HFFc6 (cell line): ENCODE data around the gene CHM. TPM values are rescaled to one million over a fixed set of nuclear protein-coding genes. Genes with fewer than 3 reads are reported as not detected.

Experiments used
- DNase-seq: peaks from one replicate; pipeline ENCODE4 v3.0.0-alpha.2; 2018
- H3K27ac Mint-ChIP-seq: 2 replicates; pipeline ENCODE4 v1.8.0; 2020; ENCODE audit warnings: mild to moderate bottlenecking, mixed read lengths
- H3K27me3 Mint-ChIP-seq: 2 replicates; pipeline ENCODE4 v1.8.0; 2021; ENCODE audit warnings: mild to moderate bottlenecking, moderate library complexity, mixed read lengths; ENCODE audit not compliant: insufficient read depth
- H3K36me3 Mint-ChIP-seq: 2 replicates; pipeline ENCODE4 v1.8.0; 2021; ENCODE audit warnings: low read depth, mixed read lengths
- H3K4me1 Mint-ChIP-seq: 2 replicates; pipeline ENCODE4 v1.8.0; 2020; ENCODE audit warnings: low read depth, mixed read lengths
- H3K4me3 Mint-ChIP-seq: 2 replicates; pipeline ENCODE4 v1.8.0; 2020; ENCODE audit warnings: mild to moderate bottlenecking, moderate library complexity, mixed read lengths
- H3K9me3 Mint-ChIP-seq: 2 replicates; pipeline ENCODE4 v1.8.0; 2020; ENCODE audit warnings: mild to moderate bottlenecking, mixed read lengths
- total RNA-seq, 6 experiments: library from RNA; stranded (reverse); fragmentation: NEBNext Ultra II Directional; extraction: Animal tissue kit (Norgen Biotek cat#: 25700); gene quantifications; 2 replicates in 1 of 6; 3 replicates in 5 of 6; pipeline ENCODE4 v1.2.3, GENCODE V29; 2021
- TF ChIP-seq, protein P1 (sequence below): fragments of 200-600 bp; sonication (generic); IDR thresholded peaks from 2 replicates; pipeline ENCODE4 v1.5.0; 2021; ENCODE audit warnings: antibody characterized with exemption, mild to moderate bottlenecking

CHM gene
- total RNA-seq, 6 experiments from 2014 or later: 18.4 to 25.8 (median 21.5) TPM

DNA sequence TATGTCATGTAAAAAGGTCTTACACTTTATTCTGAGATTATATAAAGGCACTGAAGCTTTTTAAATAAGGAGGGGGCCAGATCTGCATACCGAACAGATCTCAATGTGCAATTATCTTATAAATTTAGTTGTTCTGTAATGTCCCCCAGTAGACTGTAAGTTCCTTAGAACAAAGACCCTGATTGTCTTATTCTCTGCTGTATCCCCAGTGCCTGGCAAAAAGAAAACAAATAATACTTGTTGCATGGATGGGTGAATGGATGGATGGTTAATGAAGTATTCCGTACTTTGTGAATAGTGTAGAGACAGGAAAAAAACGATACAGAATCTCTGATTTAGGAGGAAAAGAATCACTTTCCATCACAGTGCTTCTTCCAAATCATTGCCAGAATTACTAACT is 141.5 kb downstream of the CHM start:
- no peaks in the 10 kb centered on the region; the same call in 1 of the 2 replicates for H3K36me3 Mint-ChIP-seq
- no peak overlapping the region for H3K4me3 Mint-ChIP-seq
- no peaks in the 10 kb centered on the region for H3K27me3 Mint-ChIP-seq
- TF ChIP-seq, protein P1, sequence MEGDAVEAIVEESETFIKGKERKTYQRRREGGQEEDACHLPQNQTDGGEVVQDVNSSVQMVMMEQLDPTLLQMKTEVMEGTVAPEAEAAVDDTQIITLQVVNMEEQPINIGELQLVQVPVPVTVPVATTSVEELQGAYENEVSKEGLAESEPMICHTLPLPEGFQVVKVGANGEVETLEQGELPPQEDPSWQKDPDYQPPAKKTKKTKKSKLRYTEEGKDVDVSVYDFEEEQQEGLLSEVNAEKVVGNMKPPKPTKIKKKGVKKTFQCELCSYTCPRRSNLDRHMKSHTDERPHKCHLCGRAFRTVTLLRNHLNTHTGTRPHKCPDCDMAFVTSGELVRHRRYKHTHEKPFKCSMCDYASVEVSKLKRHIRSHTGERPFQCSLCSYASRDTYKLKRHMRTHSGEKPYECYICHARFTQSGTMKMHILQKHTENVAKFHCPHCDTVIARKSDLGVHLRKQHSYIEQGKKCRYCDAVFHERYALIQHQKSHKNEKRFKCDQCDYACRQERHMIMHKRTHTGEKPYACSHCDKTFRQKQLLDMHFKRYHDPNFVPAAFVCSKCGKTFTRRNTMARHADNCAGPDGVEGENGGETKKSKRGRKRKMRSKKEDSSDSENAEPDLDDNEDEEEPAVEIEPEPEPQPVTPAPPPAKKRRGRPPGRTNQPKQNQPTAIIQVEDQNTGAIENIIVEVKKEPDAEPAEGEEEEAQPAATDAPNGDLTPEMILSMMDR: no peak
- no peaks in the 10 kb centered on the region for H3K9me3 Mint-ChIP-seq
- no peak overlapping the region for H3K27ac Mint-ChIP-seq
- H3K4me1 Mint-ChIP-seq: no peaks in the 10 kb centered on the region; the same call in 1 of the 2 replicates
- DNase-seq: no peak

DNA sequence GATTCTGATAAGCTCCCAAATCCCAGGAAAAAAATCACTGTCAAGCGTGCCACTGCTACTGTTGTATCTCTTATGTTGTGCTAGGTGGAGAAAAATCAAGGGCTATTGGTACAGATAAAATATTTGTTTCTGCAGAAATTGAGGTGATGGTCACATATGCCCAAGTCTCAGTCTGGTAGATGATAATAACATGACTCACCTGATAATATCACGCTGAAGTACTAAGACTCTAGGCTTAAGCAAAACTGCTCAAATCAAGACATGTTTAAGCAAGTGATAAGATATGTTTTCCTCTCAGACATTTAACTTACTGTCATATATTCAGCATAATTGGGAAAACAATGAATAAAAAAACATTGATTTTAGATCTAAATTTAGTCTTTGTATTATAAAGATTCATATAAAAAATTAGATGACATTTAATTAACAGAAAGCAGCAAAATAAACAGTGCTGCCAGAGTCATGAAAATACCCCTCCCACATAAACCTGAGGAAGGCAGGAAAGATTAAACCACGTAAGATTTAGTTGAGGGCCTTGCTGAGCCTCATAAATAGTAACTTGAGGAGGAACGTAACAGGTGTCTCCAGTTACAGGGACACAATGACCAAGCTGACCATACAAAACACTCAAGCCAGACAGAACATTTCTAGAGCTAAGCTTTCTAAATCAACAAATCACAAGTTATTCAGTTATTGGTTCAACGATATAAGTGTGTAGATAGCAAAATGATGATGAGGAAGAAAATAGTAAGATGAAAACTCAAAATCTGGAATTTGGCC is 143.5 kb downstream of the CHM start:
- TF ChIP-seq, protein P1: no peak
- Mint-ChIP-seq H3K4me3 (no peak overlapping the region), H3K27me3 (no peaks in the 10 kb centered on the region), H3K36me3 (no peaks in the 10 kb centered on the region), H3K4me1 (no peaks in the 10 kb centered on the region; the same call in 1 of the 2 replicates), H3K9me3 (no peaks in the 10 kb centered on the region), H3K27ac (no peak overlapping the region)
- DNase-seq: no peak

DNA sequence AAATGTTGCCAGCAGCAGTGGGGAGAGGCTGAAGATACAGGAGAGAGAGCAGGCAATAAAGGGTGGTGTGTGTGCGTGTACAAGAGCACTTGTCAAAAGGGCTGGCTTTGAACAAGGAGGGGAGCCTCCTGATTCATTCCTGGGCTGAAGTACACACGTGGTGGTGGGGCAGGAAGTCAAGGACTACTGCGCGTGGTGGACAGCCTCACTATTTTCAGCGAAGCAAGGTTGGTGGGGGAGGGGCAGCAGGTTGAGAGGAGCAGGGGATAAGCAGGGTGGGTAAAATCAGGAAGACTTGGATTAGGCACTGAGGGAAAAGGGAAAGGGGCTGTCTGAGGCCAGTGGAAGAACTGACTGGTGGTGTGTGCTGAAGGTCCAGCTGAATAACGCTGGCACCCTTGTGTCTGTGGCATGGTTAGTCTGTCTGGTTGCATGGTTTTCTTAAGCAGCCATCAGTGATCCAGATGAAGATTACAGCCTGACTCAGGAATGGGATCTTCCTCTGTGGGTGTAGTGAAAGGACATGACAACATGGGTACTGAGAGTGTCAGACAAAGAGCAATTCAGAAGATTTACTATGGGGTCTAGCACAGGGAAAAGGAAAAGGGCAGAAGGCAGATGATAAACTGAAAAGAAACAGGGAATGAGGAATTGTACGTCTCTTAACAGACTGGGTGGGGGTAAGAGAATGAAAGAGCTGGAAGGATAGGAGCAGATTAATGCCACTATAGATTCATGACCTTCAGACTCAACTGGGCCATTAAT is 149.8 kb downstream of the CHM start:
- H3K4me3 Mint-ChIP-seq: no peak overlapping the region
- H3K4me1 Mint-ChIP-seq: peaks cover 12% of the 10 kb centered on the region; the same call in 1 of the 2 replicates
- DNase-seq: no peak
- no peaks in the 10 kb centered on the region for H3K9me3 Mint-ChIP-seq
- no peak overlapping the region for H3K27ac Mint-ChIP-seq
- TF ChIP-seq, protein P1: no peak
- H3K36me3 Mint-ChIP-seq: 0 out of 2 replicates have a peak, but pooled peaks cover 9% of the 10 kb centered on the region
- H3K27me3 Mint-ChIP-seq: no peaks in the 10 kb centered on the region; the same call in 1 of the 2 replicates

DNA sequence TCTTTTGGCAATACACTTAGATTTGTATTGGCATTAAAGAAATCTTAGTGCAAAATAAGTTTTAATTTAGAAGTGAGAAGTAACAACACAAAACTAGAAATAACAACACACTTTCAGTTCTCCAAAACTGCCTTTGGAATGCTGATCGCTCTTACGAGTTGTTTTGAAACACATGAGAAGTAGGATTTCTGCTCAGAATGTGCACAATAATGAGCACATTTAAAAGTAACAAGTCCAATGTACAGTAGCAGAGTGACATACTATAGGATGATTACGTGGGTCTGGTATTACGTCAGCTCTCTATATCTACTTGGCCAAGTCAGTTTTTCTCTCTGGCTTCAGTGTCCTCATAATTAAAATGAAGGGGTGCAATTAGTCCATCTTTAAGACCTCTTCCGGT is 164.8 kb downstream of the CHM start:
- peaks cover 5% of the 10 kb centered on the region for H3K36me3 Mint-ChIP-seq
- TF ChIP-seq, protein P1: no peak
- no peak for DNase-seq
- H3K9me3 Mint-ChIP-seq: no peaks in the 10 kb centered on the region
- no peak overlapping the region for H3K27ac Mint-ChIP-seq
- no peaks in the 10 kb centered on the region for H3K27me3 Mint-ChIP-seq
- no peak overlapping the region for H3K4me3 Mint-ChIP-seq
- no peaks in the 10 kb centered on the region for H3K4me1 Mint-ChIP-seq

DNA sequence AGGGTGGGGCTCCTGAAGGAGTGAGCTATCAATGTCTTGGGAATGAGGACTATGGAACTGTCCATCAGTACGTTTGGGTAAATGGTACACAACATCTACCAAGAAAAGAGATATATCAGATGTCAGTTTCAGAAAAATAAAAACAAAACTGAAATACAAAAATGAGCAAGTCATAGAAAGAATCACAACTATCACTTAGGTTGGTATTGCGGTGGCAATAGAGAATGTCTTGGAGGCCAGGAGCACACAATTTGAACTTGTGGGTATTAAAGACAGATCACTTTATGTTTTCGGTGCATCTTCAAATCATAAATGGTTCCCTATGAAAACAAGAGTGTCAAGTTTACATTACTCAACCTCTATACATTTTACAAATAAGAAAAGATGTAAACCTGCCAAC is 176.8 kb downstream of the CHM start:
- DNase-seq: no peak
- TF ChIP-seq, protein P1: no peak
- Mint-ChIP-seq H3K9me3 (peaks cover 3% of the 10 kb centered on the region), H3K27ac (no peak overlapping the region), H3K27me3 (no peaks in the 10 kb centered on the region), H3K36me3 (peaks cover 27% of the 10 kb centered on the region), H3K4me1 (no peaks in the 10 kb centered on the region), H3K4me3 (no peak overlapping the region)
